Measurements from ENCODE around the gene NRN1L.

Gene NRN1L

DNA sequence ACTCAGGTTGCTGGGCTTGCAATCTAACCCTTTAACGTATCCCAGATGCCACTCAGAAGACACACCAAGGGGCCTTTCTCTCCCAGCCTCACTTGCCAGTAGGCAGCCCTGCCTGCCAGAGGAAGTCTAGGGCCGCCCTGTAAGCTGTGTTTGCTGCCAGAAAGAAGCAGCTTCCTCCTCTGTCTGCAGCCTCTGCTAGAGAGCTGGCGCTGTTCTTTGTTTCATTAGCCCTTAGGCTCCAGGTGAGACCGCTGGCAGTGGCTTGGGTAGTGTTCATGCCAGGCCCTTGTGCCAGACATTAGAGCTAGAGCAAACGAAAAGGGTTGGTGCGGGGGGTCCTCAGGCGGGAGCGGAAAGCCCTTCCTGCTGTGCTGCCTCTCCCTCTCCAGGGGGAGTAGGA lies 38.1 kb downstream of the NRN1L start:
- Histone ChIP-seq H3K36me3 (ENCODE audit: insufficient read depth, insufficient read length, low read length) (peaks cover 48% of the 10 kb centered on the region), H3K27me3 (ENCODE audit: insufficient read depth, insufficient read length) (no peaks in the 10 kb centered on the region), H3K9ac (ENCODE audit: insufficient read length, low read depth) (no peak overlapping the region), H3K4me3 (ENCODE audit: insufficient read length, low read depth) (no peak overlapping the region), H3K9me3 (ENCODE audit: insufficient read depth, low read length) (no peaks in the 10 kb centered on the region), H3K4me1 (ENCODE audit: insufficient read depth, insufficient read length) (peaks cover 19% of the 10 kb centered on the region)
- TF ChIP-seq ZNF274 (IDR thresholded peaks at IDR 0.05; ENCODE audit: low read depth, low read length): no peak
- TF ChIP-seq YY1 (IDR thresholded peaks at IDR 0.05; ENCODE audit: insufficient read depth, insufficient read length): no peak
- TF ChIP-seq SUZ12 (IDR thresholded peaks at IDR 0.05; ENCODE audit: extremely low read depth, insufficient read depth, insufficient read length): no peak
- no peak for DNase-seq (ENCODE audit: low read depth, low spot score)

DNA sequence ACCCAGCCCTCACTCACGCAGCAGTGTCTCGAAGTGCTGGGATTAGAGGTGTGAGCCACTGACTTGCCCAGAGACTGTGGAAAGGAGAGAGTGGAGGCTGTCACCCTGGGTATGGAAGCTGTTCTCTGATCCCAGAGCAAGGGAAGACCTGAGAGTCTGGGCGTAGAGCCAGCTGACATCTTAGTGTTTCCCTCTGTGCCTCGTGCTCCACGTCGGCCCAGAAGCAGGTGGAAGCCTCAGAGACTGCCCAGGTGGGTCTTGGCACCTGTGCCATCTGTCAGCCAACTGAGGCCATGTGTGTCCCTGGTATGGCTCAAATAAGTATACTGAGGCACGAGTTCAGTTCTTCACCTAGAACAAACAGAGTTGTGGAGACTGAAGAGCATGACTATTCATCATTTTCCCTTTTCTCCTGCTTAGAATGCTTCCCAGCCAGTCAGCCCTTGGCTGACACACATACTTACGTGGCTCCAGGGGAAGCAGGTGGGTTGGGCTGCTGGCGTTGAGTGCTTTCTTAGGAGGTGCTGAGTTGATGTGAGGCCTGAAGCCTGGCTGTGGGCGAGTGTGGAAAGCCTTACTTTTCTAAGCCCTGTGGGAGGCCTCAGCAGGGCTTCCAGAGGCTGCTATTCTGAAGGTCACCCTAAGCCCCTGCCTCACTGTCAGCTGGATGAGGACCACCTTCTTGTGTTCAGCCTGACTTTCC lies 38.9 kb downstream of the NRN1L start:
- TF ChIP-seq SUZ12 (IDR thresholded peaks at IDR 0.05; ENCODE audit: extremely low read depth, insufficient read depth, insufficient read length): no peak
- TF ChIP-seq YY1 (IDR thresholded peaks at IDR 0.05; ENCODE audit: insufficient read depth, insufficient read length): no peak
- TF ChIP-seq ZNF274 (IDR thresholded peaks at IDR 0.05; ENCODE audit: low read depth, low read length): no peak
- no peaks in the 10 kb centered on the region for H3K27me3 ChIP-seq (ENCODE audit: insufficient read depth, insufficient read length)
- peaks cover 56% of the 10 kb centered on the region for H3K36me3 ChIP-seq (ENCODE audit: insufficient read depth, insufficient read length, low read length)
- no peak overlapping the region for H3K4me3 ChIP-seq (ENCODE audit: insufficient read length, low read depth)
- H3K9me3 ChIP-seq (ENCODE audit: insufficient read depth, low read length): no peaks in the 10 kb centered on the region
- no peak for DNase-seq (ENCODE audit: low read depth, low spot score)
- H3K9ac ChIP-seq (ENCODE audit: insufficient read length, low read depth): no peak overlapping the region
- H3K4me1 ChIP-seq (ENCODE audit: insufficient read depth, insufficient read length): peaks cover 23% of the 10 kb centered on the region

DNA sequence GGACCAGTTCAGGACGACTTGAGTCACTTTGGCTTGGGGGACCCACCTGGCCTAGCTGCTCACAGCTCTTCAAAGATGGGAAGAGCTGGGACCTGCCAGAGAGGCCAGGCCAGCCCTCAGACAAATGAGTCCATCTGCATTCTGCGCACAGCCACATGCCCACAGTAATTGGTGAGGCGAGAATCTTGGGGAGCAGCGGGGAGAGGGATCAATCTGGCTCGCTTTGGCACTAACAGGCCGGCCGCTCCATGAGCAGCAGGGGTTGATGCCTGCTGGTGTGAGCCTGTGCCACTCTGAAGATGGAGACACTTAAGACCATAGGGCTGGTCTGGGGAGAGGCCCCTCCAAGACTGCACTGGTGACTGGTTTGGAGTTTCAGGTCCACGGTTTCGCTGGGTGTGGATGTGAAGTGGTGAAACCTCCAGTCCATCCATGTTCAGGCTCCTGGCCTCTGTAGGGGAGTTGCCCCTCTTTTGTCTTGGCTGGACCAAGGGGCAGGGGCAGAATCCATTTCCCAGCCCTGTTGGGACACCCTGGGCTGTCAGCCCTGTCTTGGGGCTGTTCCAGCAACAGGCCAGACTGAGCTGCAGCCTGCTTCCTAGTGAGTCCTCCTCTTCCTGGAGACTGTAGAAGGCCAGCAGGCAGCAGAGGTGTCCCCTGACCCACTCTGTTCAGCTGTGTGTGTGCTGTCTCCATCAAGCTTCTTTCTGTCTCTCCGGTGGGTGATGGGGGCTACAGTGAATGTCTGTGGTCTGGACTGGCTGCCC lies 39.6 kb downstream of the NRN1L start:
- TF ChIP-seq SUZ12 (IDR thresholded peaks at IDR 0.05; ENCODE audit: extremely low read depth, insufficient read depth, insufficient read length) (no peak), ZNF274 (IDR thresholded peaks at IDR 0.05; ENCODE audit: low read depth, low read length) (no peak), YY1 (IDR thresholded peaks at IDR 0.05; ENCODE audit: insufficient read depth, insufficient read length) (no peak)
- Histone ChIP-seq H3K9me3 (ENCODE audit: insufficient read depth, low read length) (no peaks in the 10 kb centered on the region), H3K27me3 (ENCODE audit: insufficient read depth, insufficient read length) (no peaks in the 10 kb centered on the region), H3K4me1 (ENCODE audit: insufficient read depth, insufficient read length) (peaks cover 20% of the 10 kb centered on the region), H3K36me3 (ENCODE audit: insufficient read depth, insufficient read length, low read length) (peaks cover 58% of the 10 kb centered on the region), H3K4me3 (ENCODE audit: insufficient read length, low read depth) (no peak overlapping the region), H3K9ac (ENCODE audit: insufficient read length, low read depth) (no peak overlapping the region)
- no peak for DNase-seq (ENCODE audit: low read depth, low spot score)

DNA sequence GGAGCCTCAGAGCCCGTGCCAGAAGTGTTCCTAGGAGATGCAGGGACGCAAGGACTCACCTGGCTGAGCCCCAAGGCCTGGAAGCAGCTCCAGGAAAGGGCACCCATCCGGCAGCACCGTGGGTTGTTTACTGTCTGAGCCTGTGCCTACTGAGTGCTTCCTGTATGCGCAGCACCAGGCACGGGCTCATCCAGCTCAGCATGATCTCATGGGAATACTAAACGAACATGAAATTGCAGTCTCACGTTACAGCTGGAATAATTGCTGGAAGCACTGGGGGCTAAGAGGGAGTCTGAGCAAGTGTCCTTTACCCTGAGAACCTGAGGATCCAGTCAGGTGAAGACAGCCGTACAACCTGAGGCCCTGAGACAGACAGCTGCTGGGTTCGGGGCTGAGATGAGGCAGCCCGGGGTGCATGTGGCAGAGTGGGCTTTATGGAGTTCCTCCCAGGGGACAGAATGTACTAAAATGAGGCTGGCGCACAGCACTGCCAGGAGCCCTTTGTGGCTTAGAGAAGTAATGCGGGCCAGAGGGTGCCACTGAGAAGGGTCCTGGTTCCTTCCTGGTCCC lies 41.6 kb downstream of the NRN1L start:
- Histone ChIP-seq H3K27me3 (ENCODE audit: insufficient read depth, insufficient read length) (no peaks in the 10 kb centered on the region), H3K4me1 (ENCODE audit: insufficient read depth, insufficient read length) (peaks cover 17% of the 10 kb centered on the region), H3K9ac (ENCODE audit: insufficient read length, low read depth) (no peak overlapping the region), H3K9me3 (ENCODE audit: insufficient read depth, low read length) (no peaks in the 10 kb centered on the region), H3K4me3 (ENCODE audit: insufficient read length, low read depth) (no peak overlapping the region), H3K36me3 (ENCODE audit: insufficient read depth, insufficient read length, low read length) (peaks cover 67% of the 10 kb centered on the region)
- no peak for TF ChIP-seq YY1 (IDR thresholded peaks at IDR 0.05; ENCODE audit: insufficient read depth, insufficient read length)
- no peak for TF ChIP-seq SUZ12 (IDR thresholded peaks at IDR 0.05; ENCODE audit: extremely low read depth, insufficient read depth, insufficient read length)
- TF ChIP-seq ZNF274 (IDR thresholded peaks at IDR 0.05; ENCODE audit: low read depth, low read length): no peak
- no peak for DNase-seq (ENCODE audit: low read depth, low spot score)

DNA sequence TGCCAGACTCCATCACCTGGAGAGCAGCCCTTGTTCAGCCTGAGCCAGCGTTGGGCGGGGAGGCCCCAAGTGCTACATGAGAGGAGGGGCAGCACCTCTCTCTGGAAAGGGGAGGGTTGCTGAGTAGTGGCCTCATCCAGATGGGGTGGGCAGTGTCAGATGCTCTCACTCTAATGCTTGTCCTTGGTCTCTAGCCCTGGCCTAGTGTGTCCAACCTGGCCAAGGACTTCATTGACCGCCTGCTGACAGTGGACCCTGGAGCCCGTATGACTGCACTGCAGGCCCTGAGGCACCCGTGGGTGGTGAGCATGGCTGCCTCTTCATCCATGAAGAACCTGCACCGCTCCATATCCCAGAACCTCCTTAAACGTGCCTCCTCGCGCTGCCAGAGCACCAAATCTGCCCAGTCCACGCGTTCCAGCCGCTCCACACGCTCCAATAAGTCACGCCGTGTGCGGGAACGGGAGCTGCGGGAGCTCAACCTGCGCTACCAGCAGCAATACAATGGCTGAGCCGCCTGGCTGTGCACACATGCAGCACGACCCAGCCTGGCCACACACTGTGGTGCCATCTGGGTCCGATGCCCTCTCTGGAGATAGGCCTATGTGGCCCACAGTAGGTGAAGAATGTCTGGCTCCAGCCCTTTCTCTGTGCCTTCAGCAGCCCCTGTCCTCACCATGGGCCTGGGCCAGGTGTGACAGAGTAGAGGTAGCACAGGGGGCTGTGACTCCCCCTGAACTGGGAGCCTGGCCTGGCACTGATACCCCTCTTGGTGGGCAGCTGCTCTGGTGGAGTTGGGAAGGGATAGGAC lies 42.7 kb downstream of the NRN1L start:
- H3K4me1 ChIP-seq (ENCODE audit: insufficient read depth, insufficient read length): peaks cover 21% of the 10 kb centered on the region
- H3K9me3 ChIP-seq (ENCODE audit: insufficient read depth, low read length): no peaks in the 10 kb centered on the region
- TF ChIP-seq YY1 (IDR thresholded peaks at IDR 0.05; ENCODE audit: insufficient read depth, insufficient read length) (no peak), ZNF274 (IDR thresholded peaks at IDR 0.05; ENCODE audit: low read depth, low read length) (no peak), SUZ12 (IDR thresholded peaks at IDR 0.05; ENCODE audit: extremely low read depth, insufficient read depth, insufficient read length) (no peak)
- H3K36me3 ChIP-seq (ENCODE audit: insufficient read depth, insufficient read length, low read length): peaks cover 78% of the 10 kb centered on the region
- no peaks in the 10 kb centered on the region for H3K27me3 ChIP-seq (ENCODE audit: insufficient read depth, insufficient read length)
- no peak overlapping the region for H3K4me3 ChIP-seq (ENCODE audit: insufficient read length, low read depth)
- H3K9ac ChIP-seq (ENCODE audit: insufficient read length, low read depth): no peak overlapping the region
- no peak for DNase-seq (ENCODE audit: low read depth, low spot score)

DNA sequence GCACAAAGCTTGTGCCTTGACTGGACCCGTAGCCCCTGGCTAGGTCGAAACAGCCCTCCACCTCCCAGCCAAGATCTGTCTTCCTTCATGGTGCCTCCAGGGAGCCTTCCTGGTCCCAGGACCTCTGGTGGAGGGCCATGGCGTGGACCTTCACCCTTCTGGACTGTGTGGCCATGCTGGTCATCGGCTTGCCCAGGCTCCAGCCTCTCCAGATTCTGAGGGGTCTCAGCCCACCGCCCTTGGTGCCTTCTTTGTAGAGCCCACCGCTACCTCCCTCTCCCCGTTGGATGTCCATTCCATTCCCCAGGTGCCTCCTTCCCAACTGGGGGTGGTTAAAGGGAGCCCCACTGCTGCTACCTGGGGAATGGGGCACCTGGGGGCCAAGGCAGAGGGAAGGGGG lies 43.5 kb downstream of the NRN1L start:
- Histone ChIP-seq H3K9me3 (ENCODE audit: insufficient read depth, low read length) (no peaks in the 10 kb centered on the region), H3K4me3 (ENCODE audit: insufficient read length, low read depth) (no peak overlapping the region), H3K9ac (ENCODE audit: insufficient read length, low read depth) (peak overlapping the region; percentile 32), H3K36me3 (ENCODE audit: insufficient read depth, insufficient read length, low read length) (peaks cover 75% of the 10 kb centered on the region), H3K4me1 (ENCODE audit: insufficient read depth, insufficient read length) (peaks cover 21% of the 10 kb centered on the region), H3K27me3 (ENCODE audit: insufficient read depth, insufficient read length) (no peaks in the 10 kb centered on the region)
- TF ChIP-seq SUZ12 (IDR thresholded peaks at IDR 0.05; ENCODE audit: extremely low read depth, insufficient read depth, insufficient read length) (no peak), ZNF274 (IDR thresholded peaks at IDR 0.05; ENCODE audit: low read depth, low read length) (no peak), YY1 (IDR thresholded peaks at IDR 0.05; ENCODE audit: insufficient read depth, insufficient read length) (no peak)
- DNase-seq (ENCODE audit: low read depth, low spot score): no peak

All from NT2/D1 (cell line).